AG09309 (cell line): ENCODE results near the gene TGM2.

Source experiments
- DNase-seq: peaks from one replicate; pipeline ENCODE4 v3.0.0-alpha.2; 2010; ENCODE audit warnings: low read depth
- H3K4me3 ChIP-seq: 2 replicates; pipeline ENCODE4 v1.5.1; 2011; ENCODE audit warnings: mild to moderate bottlenecking, low read depth, low read length, moderate library complexity; ENCODE audit not compliant: control insufficient read depth
- TF ChIP-seq, protein P1 (sequence below): IDR thresholded peaks from 2 replicates; pipeline ENCODE4 v1.5.1; 2011; ENCODE audit warnings: mild to moderate bottlenecking, low read depth, low read length, inconsistent platforms; ENCODE audit not compliant: insufficient read depth, control insufficient read depth; ENCODE audit errors: missing control alignments

TGM2 gene

DNA sequence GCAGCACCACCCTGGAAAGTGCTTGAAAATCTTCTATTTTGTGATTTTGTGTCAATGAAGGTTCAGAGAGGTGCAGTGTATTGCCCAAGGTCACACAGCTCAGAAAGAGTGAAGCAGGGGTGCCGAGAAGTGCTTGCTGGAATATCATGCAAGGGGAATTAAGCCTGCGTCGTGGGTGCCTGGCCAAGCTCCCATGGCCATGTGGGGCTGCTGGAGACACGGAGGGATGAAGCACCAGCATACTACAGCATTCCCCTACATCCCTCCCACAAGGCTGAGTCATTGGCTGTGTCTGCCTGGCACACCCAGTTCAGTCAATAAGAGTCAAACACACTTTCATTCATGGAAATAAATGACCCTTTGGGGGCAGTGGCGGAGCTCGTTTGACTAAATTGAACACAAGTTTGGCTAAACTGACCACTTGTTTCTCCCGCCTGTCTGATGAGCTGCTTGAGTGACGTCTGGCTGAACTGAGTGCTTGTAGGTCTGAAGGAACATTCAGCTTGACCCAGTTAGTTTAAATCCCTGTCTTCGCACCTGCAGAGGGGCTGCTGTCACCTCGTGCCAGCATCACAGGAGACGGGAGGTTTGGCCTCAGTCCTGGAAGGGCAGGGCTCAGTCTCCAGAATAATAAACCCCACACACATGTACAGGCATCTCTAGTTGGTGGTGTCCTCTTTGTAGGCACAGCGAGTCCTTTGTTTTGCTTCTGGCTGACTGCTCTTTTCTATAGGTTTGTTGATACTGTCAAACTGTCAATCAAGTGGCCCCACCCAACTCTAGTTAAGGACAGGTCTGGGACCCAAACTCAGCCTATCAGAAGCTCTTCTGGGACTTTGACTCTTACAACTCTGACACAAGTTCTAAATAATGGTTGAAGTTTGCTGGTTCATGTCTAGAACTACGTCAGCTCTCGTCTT is 8.4 kb upstream of the TGM2 start:
- TF ChIP-seq, protein P1, sequence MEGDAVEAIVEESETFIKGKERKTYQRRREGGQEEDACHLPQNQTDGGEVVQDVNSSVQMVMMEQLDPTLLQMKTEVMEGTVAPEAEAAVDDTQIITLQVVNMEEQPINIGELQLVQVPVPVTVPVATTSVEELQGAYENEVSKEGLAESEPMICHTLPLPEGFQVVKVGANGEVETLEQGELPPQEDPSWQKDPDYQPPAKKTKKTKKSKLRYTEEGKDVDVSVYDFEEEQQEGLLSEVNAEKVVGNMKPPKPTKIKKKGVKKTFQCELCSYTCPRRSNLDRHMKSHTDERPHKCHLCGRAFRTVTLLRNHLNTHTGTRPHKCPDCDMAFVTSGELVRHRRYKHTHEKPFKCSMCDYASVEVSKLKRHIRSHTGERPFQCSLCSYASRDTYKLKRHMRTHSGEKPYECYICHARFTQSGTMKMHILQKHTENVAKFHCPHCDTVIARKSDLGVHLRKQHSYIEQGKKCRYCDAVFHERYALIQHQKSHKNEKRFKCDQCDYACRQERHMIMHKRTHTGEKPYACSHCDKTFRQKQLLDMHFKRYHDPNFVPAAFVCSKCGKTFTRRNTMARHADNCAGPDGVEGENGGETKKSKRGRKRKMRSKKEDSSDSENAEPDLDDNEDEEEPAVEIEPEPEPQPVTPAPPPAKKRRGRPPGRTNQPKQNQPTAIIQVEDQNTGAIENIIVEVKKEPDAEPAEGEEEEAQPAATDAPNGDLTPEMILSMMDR = peak; percentile 18
- no peak overlapping the region for H3K4me3 ChIP-seq
- peak; percentile 74 for DNase-seq

DNA sequence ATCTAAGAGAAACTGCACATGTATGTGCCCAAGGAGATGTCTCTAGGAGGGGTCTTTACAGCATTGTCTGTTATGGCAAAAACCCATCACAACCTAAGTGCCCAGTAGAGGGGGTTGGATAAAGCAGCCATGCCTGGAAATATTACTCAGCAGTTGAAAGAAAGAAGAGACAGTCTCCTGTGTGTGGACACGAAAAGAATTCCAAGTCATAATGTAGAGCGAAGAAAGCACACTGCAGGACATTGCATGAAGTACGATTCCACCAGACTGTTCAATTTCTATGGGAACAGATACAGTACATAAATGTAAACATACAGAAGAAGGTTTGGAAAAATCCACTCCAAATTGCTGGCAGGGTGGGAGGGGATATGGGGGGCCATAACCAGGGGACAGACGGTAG is 7.3 kb upstream of the TGM2 start:
- DNase-seq = no peak
- TF ChIP-seq, protein P1 = peak; percentile 33
- H3K4me3 ChIP-seq = no peak overlapping the region

DNA sequence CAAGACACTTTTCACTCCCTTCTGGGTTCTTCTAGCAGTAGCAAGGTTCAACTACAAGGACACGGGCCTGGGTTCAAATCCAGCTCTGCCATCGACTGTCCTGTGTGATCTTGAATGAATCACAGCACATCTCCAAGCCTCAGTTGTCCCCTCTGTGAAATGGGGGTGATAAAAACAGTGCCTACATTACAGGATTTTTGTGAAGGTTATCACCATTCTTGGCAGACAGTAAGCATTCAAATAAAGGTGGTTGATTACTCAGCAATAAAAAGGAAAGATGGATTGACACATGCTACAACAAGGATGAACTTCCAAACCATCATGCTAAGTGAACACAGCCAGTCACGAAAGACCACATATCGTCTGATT is 6.6 kb upstream of the TGM2 start:
- no peak overlapping the region for H3K4me3 ChIP-seq
- TF ChIP-seq, protein P1 = no peak
- DNase-seq = no peak

DNA sequence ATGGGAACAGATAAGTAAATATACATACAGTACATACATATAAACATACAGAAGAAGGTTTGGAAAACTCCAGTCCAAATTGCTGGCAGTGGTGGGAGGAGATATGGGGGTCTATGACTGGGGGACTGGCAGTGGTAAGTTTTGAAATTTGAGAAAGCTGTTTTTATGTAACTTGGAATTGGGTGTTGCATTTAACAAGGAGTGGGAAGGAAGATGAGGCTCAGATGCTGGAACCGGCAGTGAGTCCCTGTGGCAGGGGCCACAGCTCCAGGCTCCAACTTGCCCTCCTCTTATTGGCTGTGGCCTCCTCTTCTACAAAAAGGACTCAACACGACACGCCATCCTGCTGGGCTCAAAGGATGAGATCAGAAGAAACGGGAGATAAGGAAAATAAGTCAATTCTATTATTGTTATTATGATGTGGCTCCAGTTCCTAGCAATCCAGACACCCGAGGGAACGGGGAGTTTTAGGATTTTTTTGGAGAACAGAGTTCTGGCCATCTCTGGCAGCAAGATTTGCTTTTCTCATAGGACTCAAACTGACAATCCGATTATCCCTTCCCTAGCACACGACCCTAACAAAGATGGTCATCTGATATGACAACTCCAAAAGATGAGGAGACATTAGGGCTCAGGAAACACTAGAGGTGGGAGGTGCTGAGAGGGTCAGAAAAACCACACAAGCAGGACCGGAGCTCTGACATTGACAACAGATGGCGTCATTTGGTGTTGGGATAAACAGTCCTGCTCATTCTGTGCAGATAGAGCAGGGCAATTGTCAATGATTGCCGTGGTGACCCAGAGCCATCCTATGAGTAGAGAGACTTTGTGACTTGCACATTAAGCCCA is 6.0 kb upstream of the TGM2 start:
- no peak for DNase-seq
- TF ChIP-seq, protein P1 = no peak
- no peak overlapping the region for H3K4me3 ChIP-seq

DNA sequence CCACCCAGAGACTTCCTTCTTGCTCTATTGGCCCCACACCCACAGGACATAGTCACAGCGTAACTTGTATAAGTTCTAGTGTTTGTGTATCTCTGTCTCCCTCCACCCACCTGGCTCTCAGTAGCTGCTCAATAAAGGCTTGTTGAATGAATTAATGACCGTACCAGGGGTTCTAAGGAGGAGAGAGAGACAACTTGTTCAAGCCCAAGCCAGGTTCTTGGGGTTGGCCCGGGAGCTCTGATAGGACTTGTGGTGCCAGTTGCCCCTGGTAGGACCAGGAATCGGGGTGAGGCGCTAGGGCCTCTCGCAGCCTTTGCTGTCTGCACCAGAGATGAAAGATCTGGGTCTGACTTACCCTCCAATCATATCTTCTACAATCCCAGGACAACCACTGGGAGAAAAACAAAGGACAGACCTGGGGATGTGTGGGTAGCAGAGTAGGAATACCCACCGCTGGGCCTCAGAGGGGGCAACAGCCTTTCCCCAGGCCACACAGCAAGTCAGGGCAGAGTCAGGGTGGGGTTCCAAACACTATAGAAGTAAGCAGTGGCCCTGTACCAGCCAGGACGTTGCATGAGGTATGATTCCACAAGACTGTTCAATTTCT is 5.3 kb upstream of the TGM2 start:
- no peak overlapping the region for H3K4me3 ChIP-seq
- no peak for DNase-seq
- TF ChIP-seq, protein P1 = no peak

DNA sequence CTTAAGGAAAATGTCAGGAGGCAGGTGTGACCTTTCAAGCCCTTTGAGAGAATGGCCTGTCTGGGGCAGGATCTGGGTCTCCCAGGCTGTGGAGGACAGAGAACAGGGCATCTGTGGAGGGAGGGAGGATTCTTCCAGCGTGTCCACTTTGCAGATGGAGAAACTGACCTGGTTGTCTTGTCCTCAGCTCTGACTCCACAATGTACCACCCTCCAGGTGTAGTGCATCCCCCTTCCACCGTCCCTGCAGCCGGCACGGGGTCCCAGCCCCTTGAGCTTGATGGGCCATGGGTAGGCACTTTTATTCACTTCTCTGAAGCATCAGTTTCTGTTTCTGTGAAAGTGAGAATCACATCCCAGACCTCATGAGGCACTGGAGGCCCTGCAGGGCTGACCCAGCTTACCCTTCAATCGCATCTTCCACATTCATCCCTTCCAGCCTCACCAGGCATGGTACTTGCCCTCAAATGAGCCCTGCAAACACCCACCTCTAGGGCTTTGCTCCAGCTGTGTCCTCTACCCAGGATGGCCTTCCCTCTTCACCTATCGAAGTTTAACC is 4.6 kb upstream of the TGM2 start:
- TF ChIP-seq, protein P1 = no peak
- no peak overlapping the region for H3K4me3 ChIP-seq
- no peak for DNase-seq
